ENCODE results near the gene ACTL8.
A peak's percentile ranks its signal among the peaks of the same experiment; 100 is the strongest.

Gene ACTL8, protein sequence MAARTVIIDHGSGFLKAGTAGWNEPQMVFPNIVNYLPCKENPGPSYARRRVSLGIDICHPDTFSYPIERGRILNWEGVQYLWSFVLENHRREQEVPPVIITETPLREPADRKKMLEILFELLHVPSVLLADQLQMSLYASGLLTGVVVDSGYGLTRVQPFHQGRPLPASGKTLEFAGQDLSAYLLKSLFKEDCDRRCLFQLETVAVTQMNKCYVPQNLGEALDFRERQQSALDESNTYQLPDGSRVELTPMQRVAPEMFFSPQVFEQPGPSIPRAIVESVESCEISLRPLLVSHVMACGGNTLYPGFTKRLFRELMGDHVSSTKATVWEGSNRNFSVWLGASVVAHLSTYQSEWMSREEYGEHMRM

DNA sequence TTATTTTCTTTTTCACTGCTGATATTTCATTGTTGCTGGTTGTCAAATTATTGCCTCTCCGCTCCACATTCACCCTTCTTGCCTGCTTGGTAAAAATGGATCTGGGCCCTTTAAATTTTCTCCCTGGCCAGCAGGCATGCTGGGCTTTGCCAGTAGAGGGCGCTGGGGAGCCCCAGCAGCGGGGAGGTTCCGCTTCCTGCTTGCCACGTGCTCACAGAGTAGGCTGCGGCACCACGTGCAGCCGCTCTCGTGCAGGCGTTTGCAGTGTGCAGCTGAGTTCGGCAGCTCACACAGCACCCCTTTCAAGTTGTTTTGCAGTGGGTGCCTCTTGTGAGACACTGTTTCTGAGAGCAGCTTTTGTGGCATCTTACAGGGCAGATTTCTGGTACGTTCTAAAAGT lies at the start of gene ACTL8:
TSS of gene ACTL8 (plus strand) at position 214 of the 400 bp plus-strand sequence. CDS start 67,676 bp downstream, outside the sequence.
- TF ChIP-seq, protein P1, sequence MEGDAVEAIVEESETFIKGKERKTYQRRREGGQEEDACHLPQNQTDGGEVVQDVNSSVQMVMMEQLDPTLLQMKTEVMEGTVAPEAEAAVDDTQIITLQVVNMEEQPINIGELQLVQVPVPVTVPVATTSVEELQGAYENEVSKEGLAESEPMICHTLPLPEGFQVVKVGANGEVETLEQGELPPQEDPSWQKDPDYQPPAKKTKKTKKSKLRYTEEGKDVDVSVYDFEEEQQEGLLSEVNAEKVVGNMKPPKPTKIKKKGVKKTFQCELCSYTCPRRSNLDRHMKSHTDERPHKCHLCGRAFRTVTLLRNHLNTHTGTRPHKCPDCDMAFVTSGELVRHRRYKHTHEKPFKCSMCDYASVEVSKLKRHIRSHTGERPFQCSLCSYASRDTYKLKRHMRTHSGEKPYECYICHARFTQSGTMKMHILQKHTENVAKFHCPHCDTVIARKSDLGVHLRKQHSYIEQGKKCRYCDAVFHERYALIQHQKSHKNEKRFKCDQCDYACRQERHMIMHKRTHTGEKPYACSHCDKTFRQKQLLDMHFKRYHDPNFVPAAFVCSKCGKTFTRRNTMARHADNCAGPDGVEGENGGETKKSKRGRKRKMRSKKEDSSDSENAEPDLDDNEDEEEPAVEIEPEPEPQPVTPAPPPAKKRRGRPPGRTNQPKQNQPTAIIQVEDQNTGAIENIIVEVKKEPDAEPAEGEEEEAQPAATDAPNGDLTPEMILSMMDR (IDR thresholded peaks at IDR 0.05; ENCODE audit: extremely low read depth, missing control alignments) = peak; percentile 10
- DNase-seq (ENCODE audit: low spot score) = no peak

DNA sequence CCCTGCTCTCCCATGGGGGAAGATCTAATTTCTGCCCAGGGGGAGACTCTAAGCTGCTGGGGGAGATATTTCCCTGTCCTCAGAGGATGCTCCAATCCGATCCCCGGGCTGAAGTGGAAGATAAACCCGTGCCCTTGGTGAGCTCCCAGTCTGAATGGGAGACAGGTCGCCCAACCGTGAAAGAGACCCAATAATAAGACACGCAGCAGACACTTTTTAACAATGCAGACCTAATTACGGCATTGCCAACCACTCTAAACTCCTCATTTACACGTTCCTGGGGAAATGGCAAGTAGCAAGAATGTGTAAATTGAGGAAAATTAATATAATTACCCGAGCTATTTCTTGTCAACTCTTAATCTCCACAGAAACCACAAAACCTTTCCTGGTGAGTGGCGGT lies 48.7 kb upstream of the ACTL8 start:
- TF ChIP-seq, protein P1 (IDR thresholded peaks at IDR 0.05; ENCODE audit: extremely low read depth, missing control alignments) = no peak
- no peak for DNase-seq (ENCODE audit: low spot score)

DNA sequence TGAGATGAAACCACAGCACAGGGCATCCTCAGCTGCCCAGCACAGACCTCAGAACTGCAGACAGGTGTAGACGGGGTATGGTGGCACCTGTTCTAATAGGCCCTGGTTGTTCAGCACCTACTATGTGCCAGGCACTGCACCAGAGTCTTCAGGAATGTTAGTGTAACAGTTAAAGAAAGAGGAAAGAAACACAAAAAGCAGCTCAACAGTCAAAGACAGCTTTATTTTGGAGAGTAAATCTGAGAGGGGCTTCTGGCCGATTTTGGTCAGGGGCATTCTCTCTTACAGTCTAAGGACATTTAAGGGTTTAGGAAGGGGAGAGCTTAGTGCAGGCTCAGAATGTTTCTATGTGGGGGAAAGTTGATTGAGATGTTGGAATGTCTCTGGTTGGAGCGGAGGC lies 45.2 kb upstream of the ACTL8 start:
- TF ChIP-seq, protein P1 (IDR thresholded peaks at IDR 0.05; ENCODE audit: extremely low read depth, missing control alignments) = no peak
- no peak for DNase-seq (ENCODE audit: low spot score)

DNA sequence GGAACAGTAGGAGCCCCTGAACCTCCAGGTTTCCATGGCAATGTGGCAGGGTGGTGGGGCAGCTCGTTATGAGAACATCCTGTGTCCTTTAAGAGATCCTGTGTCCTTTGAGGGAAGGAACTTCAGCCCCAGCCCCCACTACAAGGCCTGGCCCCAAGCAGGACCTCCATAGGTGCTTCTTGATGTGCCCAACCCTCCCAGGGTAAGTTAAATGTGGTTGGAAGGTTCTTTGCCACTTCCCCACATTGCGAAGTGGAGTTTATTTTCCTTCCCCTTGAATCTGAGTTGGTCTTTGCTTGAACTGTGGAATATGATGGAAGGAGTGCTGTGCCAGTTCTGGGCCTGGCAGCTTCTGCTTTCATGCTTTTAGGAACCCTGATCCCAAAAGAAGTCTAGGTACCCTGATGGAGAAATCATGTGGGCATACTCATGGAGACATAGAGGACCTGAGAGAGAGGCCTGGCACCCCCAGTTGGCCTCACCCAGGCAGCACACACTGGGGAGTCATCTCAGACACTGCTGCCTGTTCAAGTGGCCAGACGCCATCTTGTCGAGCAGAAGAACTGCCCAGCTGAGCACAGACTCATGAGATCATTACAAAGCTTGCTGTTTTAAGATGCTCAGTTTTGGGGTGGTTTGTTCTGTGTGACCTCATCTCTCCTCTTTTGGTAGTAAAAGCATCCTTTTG lies 44.1 kb upstream of the ACTL8 start:
- no peak for DNase-seq (ENCODE audit: low spot score)
- TF ChIP-seq, protein P1 (IDR thresholded peaks at IDR 0.05; ENCODE audit: extremely low read depth, missing control alignments) = no peak

DNA sequence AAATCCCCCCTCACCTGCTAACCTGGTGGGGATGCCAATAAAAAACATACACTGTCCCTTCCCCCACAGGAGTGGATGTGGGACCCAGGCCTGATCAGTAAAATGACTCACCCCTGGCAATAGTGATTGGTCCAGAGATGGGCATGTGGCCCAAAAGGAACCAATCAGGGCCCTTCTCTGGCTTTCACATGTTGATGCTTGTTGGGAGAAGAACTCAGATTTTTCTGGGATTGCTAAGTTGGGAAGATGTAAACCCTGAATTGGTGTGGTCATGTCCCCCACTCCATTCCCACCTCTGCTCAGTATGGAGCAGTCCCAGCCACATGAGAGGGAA lies 43.6 kb upstream of the ACTL8 start:
- TF ChIP-seq, protein P1 (IDR thresholded peaks at IDR 0.05; ENCODE audit: extremely low read depth, missing control alignments) = no peak
- no peak for DNase-seq (ENCODE audit: low spot score)

DNA sequence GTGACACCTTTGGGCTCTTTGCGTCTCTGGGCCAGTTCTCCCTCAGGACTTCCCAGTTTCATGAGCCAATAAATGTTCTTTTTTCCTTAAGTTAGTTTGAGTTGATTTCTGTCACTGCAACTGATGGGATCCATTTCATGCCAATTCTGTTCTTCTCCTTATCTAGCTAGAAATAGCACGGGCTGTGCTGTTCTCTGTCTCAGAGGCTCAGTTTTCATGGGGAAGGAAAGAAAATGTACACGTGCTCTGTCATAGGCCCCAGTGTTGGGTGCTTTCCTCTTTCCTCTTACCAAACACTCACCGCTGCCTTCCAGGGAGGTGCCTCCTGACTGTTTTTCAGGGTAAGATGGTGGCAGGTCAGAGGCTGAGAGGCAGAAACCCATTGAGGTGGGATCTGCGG lies 43.2 kb upstream of the ACTL8 start:
- no peak for DNase-seq (ENCODE audit: low spot score)
- TF ChIP-seq, protein P1 (IDR thresholded peaks at IDR 0.05; ENCODE audit: extremely low read depth, missing control alignments) = no peak

DNA sequence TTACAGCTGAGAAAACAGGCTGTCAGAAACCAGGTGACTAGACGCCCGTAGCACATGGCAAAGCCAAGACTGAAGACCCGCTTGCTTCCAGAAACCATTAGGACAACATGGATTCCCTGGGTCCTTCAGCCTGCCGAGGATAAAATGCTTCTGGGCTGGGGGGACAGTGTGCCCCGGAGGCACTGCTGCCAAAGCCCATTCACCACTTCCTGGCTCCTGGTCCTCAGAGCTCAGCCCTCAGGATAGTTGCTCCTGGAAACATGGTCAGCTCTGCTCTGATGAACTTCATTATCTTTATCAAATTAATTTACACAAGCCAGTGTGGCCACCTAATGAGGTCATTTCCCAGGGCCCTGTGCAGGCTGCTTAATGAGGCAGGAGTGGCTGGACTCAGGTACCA lies 41.1 kb upstream of the ACTL8 start:
- DNase-seq (ENCODE audit: low spot score) = no peak
- TF ChIP-seq, protein P1 (IDR thresholded peaks at IDR 0.05; ENCODE audit: extremely low read depth, missing control alignments) = no peak

Measured in GM20000 (cell line).